HUES48 (cell line): ENCODE data around the gene INPP5D.

Experiments used
- H3K27ac ChIP-seq: one replicate; pipeline ENCODE4 v1.7.0; 2013; ENCODE audit warnings: low read depth, low read length, inconsistent platforms
- H3K27me3 ChIP-seq: 2 replicates; pipeline ENCODE4 v1.6.1; 2013; ENCODE audit warnings: mild to moderate bottlenecking, low read length; ENCODE audit not compliant: control insufficient read depth, insufficient read depth
- H3K36me3 ChIP-seq: 2 replicates; pipeline ENCODE4 v1.6.1; 2013; ENCODE audit warnings: low read length; ENCODE audit not compliant: control insufficient read depth, insufficient read depth
- H3K4me1 ChIP-seq: 2 replicates; pipeline ENCODE4 v1.6.1; 2013; ENCODE audit warnings: mild to moderate bottlenecking, low read length; ENCODE audit not compliant: control insufficient read depth, insufficient read depth
- H3K4me3 ChIP-seq: 2 replicates; pipeline ENCODE4 v1.5.1; 2013; ENCODE audit warnings: mild to moderate bottlenecking, low read depth, low read length
- H3K9ac ChIP-seq: 2 replicates; pipeline ENCODE4 v1.6.1; 2013; ENCODE audit warnings: mild to moderate bottlenecking, low read depth, low read length, moderate library complexity
- H3K9me3 ChIP-seq: 2 replicates; pipeline ENCODE4 v1.6.1; 2013; ENCODE audit warnings: low read length; ENCODE audit not compliant: control insufficient read depth, insufficient read depth

The INPP5D gene

GRCh38 chr2:233112776-233113452 is 52.8 kb downstream of the INPP5D start:
- Histone ChIP-seq H3K9me3 (no peaks in the 10 kb centered on the region), H3K36me3 (no peaks in the 10 kb centered on the region), H3K27me3 (no peaks in the 10 kb centered on the region), H3K9ac (no peak overlapping the region), H3K4me1 (peaks cover 5% of the 10 kb centered on the region; the same call in 1 of the 2 replicates), H3K27ac (no peak overlapping the region), H3K4me3 (no peak overlapping the region)

- Histone ChIP-seq H3K9ac (no peak overlapping the region), H3K27ac (no peak overlapping the region), H3K4me1 (peaks cover 5% of the 10 kb centered on the region; the same call in 1 of the 2 replicates), H3K9me3 (no peaks in the 10 kb centered on the region), H3K4me3 (no peak overlapping the region), H3K36me3 (no peaks in the 10 kb centered on the region), H3K27me3 (no peaks in the 10 kb centered on the region)
Measured at GRCh38 chr2:233114421-233114861, 54.3 kb downstream of the INPP5D start.

- H3K9ac ChIP-seq: no peak overlapping the region
- no peaks in the 10 kb centered on the region for H3K27me3 ChIP-seq
- H3K9me3 ChIP-seq: no peaks in the 10 kb centered on the region
- H3K36me3 ChIP-seq: no peaks in the 10 kb centered on the region
- no peak overlapping the region for H3K4me3 ChIP-seq
- peaks cover 5% of the 10 kb centered on the region; the same call in 1 of the 2 replicates for H3K4me1 ChIP-seq
- no peak overlapping the region for H3K27ac ChIP-seq
Measured at GRCh38 chr2:233115121-233115520, 55.0 kb downstream of the INPP5D start.

- Histone ChIP-seq H3K27ac (no peak overlapping the region), H3K9me3 (no peaks in the 10 kb centered on the region), H3K36me3 (no peaks in the 10 kb centered on the region), H3K4me3 (no peak overlapping the region), H3K27me3 (no peaks in the 10 kb centered on the region), H3K9ac (no peak overlapping the region), H3K4me1 (peaks cover 5% of the 10 kb centered on the region; the same call in 1 of the 2 replicates)
Measured at GRCh38 chr2:233115741-233116140, 55.6 kb downstream of the INPP5D start.

- Histone ChIP-seq H3K36me3 (no peaks in the 10 kb centered on the region), H3K4me3 (no peak overlapping the region), H3K9ac (no peak overlapping the region), H3K27ac (no peak overlapping the region), H3K27me3 (no peaks in the 10 kb centered on the region), H3K4me1 (peaks cover 5% of the 10 kb centered on the region; the same call in 1 of the 2 replicates), H3K9me3 (no peaks in the 10 kb centered on the region)
Measured at GRCh38 chr2:233116946-233117345, 56.8 kb downstream of the INPP5D start.

GRCh38 chr2:233117351-233117750 is 57.2 kb downstream of the INPP5D start:
- no peak overlapping the region for H3K9ac ChIP-seq
- no peaks in the 10 kb centered on the region for H3K36me3 ChIP-seq
- no peaks in the 10 kb centered on the region for H3K27me3 ChIP-seq
- no peak overlapping the region for H3K4me3 ChIP-seq
- H3K9me3 ChIP-seq: no peaks in the 10 kb centered on the region
- no peak overlapping the region for H3K27ac ChIP-seq
- peaks cover 5% of the 10 kb centered on the region; the same call in 1 of the 2 replicates for H3K4me1 ChIP-seq

GRCh38 chr2:233117811-233118647 is 57.9 kb downstream of the INPP5D start:
- H3K27me3 ChIP-seq: no peaks in the 10 kb centered on the region
- H3K9me3 ChIP-seq: no peaks in the 10 kb centered on the region
- H3K27ac ChIP-seq: no peak overlapping the region
- peaks cover 5% of the 10 kb centered on the region; the same call in 1 of the 2 replicates for H3K4me1 ChIP-seq
- H3K36me3 ChIP-seq: no peaks in the 10 kb centered on the region
- H3K9ac ChIP-seq: no peak overlapping the region
- H3K4me3 ChIP-seq: no peak overlapping the region

- H3K4me1 ChIP-seq: peaks cover 5% of the 10 kb centered on the region; the same call in 1 of the 2 replicates
- H3K9ac ChIP-seq: no peak overlapping the region
- H3K36me3 ChIP-seq: no peaks in the 10 kb centered on the region
- H3K4me3 ChIP-seq: no peak overlapping the region
- H3K27ac ChIP-seq: no peak overlapping the region
- H3K27me3 ChIP-seq: no peaks in the 10 kb centered on the region
- no peaks in the 10 kb centered on the region for H3K9me3 ChIP-seq
Measured at GRCh38 chr2:233118648-233119000, 58.5 kb downstream of the INPP5D start.

GRCh38 chr2:233119123-233119522 is 59.0 kb downstream of the INPP5D start:
- no peaks in the 10 kb centered on the region for H3K36me3 ChIP-seq
- H3K9me3 ChIP-seq: no peaks in the 10 kb centered on the region
- no peak overlapping the region for H3K27ac ChIP-seq
- H3K4me3 ChIP-seq: no peak overlapping the region
- H3K9ac ChIP-seq: no peak overlapping the region
- no peaks in the 10 kb centered on the region for H3K27me3 ChIP-seq
- H3K4me1 ChIP-seq: peaks cover 5% of the 10 kb centered on the region; the same call in 1 of the 2 replicates

GRCh38 chr2:233119806-233120205 is 59.7 kb downstream of the INPP5D start:
- H3K27me3 ChIP-seq: no peaks in the 10 kb centered on the region

GRCh38 chr2:233120459-233120858 is 60.3 kb downstream of the INPP5D start:
- Histone ChIP-seq H3K27me3 (no peaks in the 10 kb centered on the region), H3K36me3 (no peaks in the 10 kb centered on the region), H3K4me1 (peaks cover 5% of the 10 kb centered on the region; the same call in 1 of the 2 replicates), H3K9ac (no peak overlapping the region), H3K4me3 (no peak overlapping the region), H3K27ac (no peak overlapping the region), H3K9me3 (no peaks in the 10 kb centered on the region)

More at GRCh38 chr2:233119806-233120205, 59.7 kb downstream of the INPP5D start:
- Histone ChIP-seq H3K27ac (no peak overlapping the region), H3K4me3 (no peak overlapping the region), H3K9ac (no peak overlapping the region), H3K4me1 (peaks cover 5% of the 10 kb centered on the region; the same call in 1 of the 2 replicates), H3K9me3 (no peaks in the 10 kb centered on the region), H3K36me3 (no peaks in the 10 kb centered on the region)
